Measurements from ENCODE around the gene TRIAP1. TPM values are rescaled to one million over a fixed set of nuclear protein-coding genes. Genes with fewer than 3 reads are reported as not detected.

The TRIAP1 gene
- polyA plus RNA-seq, 1 donor (not counting 4 experiments of a cell fraction or from before 2014, with no cell fraction given): 71.1 TPM

- no peaks in the 10 kb centered on the region for H3K4me1 ChIP-seq (ENCODE audit: control insufficient read depth, extremely low read depth, insufficient read depth, low read length)
- peaks cover 10% of the 10 kb centered on the region for H3K79me2 ChIP-seq (ENCODE audit: control insufficient read depth, insufficient read depth, low read length)
- TF ChIP-seq EZH2 (IDR thresholded peaks at IDR 0.05; ENCODE audit: low read length) (no peak), CTCF (optimal IDR thresholded peaks at IDR 0.05 in 1 of 3, IDR thresholded peaks at IDR 0.05 in 1 of 3, conservative IDR thresholded peaks at IDR 0.05 in 1 of 3; ENCODE audit: extremely low read depth in 1 of 3, insufficient read depth in 2 of 3, low read length in 3 of 3) (no peak)
- no peak overlapping the region for H3K9ac ChIP-seq (ENCODE audit: control insufficient read depth, extremely low read depth, insufficient read depth, low read length)
- H3K4me3 ChIP-seq (ENCODE audit: control insufficient read depth in 2 of 3, extremely low read depth in 1 of 3, insufficient read depth in 2 of 3, low read depth in 1 of 3, low read length in 3 of 3): no peak overlapping the region
- no peaks in the 10 kb centered on the region for H3K27me3 ChIP-seq (ENCODE audit: control insufficient read depth, extremely low read depth, insufficient read depth, low read length)
- no peaks in the 10 kb centered on the region for H3K9me3 ChIP-seq (ENCODE audit: control insufficient read depth, low read depth, low read length)
- H3K9me1 ChIP-seq (ENCODE audit: control insufficient read depth, extremely low read depth, insufficient read depth, low read length): no peaks in the 10 kb centered on the region
- no peak for DNase-seq (ENCODE audit: low read depth, low spot score)
- FAIRE-seq: no peak
- H4K20me1 ChIP-seq (ENCODE audit: control insufficient read depth, extremely low read depth, insufficient read depth, low read length): peaks cover 9% of the 10 kb centered on the region
- H3K4me2 ChIP-seq (ENCODE audit: control insufficient read depth, extremely low read depth, insufficient read depth, low read depth, low read length): no peak overlapping the region
- dilution Hi-C loops (cut with MboI; ENCODE audit: extremely low pct_ligation_motif_present, low sequenced_read_pairs): no loop called here
- H3K36me3 ChIP-seq (ENCODE audit: control insufficient read depth in 2 of 2, extremely low read depth in 1 of 2, insufficient read depth in 2 of 2, low read length in 2 of 2): peaks cover 27 to 28% of the 10 kb centered on the region in 2 experiments
- no peak overlapping the region for H3K27ac ChIP-seq (ENCODE audit: control insufficient read depth, insufficient read depth, low read length)
- no peak overlapping the region for H2AFZ ChIP-seq (ENCODE audit: control insufficient read depth, low read length)
Measured at GRCh38 chr12:120455302-120455701, 9.1 kb upstream of the TRIAP1 start.

- Histone ChIP-seq H3K27ac (ENCODE audit: control insufficient read depth, insufficient read depth, low read length) (no peak overlapping the region), H3K79me2 (ENCODE audit: control insufficient read depth, insufficient read depth, low read length) (peaks cover 20% of the 10 kb centered on the region), H3K4me3 (ENCODE audit: control insufficient read depth in 2 of 3, extremely low read depth in 1 of 3, insufficient read depth in 2 of 3, low read depth in 1 of 3, low read length in 3 of 3) (no peak overlapping the region), H3K4me1 (ENCODE audit: control insufficient read depth, extremely low read depth, insufficient read depth, low read length) (no peaks in the 10 kb centered on the region), H3K4me2 (ENCODE audit: control insufficient read depth, extremely low read depth, insufficient read depth, low read depth, low read length) (no peak overlapping the region), H3K27me3 (ENCODE audit: control insufficient read depth, extremely low read depth, insufficient read depth, low read length) (no peaks in the 10 kb centered on the region), H3K9me1 (ENCODE audit: control insufficient read depth, extremely low read depth, insufficient read depth, low read length) (no peaks in the 10 kb centered on the region), H2AFZ (ENCODE audit: control insufficient read depth, low read length) (no peak overlapping the region), H4K20me1 (ENCODE audit: control insufficient read depth, extremely low read depth, insufficient read depth, low read length) (peaks cover 9% of the 10 kb centered on the region), H3K9ac (ENCODE audit: control insufficient read depth, extremely low read depth, insufficient read depth, low read length) (no peak overlapping the region), H3K36me3 (ENCODE audit: control insufficient read depth in 2 of 2, extremely low read depth in 1 of 2, insufficient read depth in 2 of 2, low read length in 2 of 2) (peaks cover 19 to 26% of the 10 kb centered on the region in 2 experiments), H3K9me3 (ENCODE audit: control insufficient read depth, low read depth, low read length) (no peaks in the 10 kb centered on the region)
- FAIRE-seq (peak; percentile 5), DNase-seq (ENCODE audit: low read depth, low spot score) (peak; percentile 23)
- TF ChIP-seq CTCF (optimal IDR thresholded peaks at IDR 0.05 in 1 of 3, IDR thresholded peaks at IDR 0.05 in 1 of 3, conservative IDR thresholded peaks at IDR 0.05 in 1 of 3; ENCODE audit: extremely low read depth in 1 of 3, insufficient read depth in 2 of 3, low read length in 3 of 3) (peak; percentile 50 to 79 (median 66)), EZH2 (IDR thresholded peaks at IDR 0.05; ENCODE audit: low read length) (no peak)
- dilution Hi-C loops (cut with MboI; ENCODE audit: extremely low pct_ligation_motif_present, low sequenced_read_pairs): no loop called here
Measured at GRCh38 chr12:120453977-120454376, 7.8 kb upstream of the TRIAP1 start.
